ENCODE measurements around the gene CCDC71L. TPM values are rescaled to one million over a fixed set of nuclear protein-coding genes. Genes with fewer than 3 reads are reported as not detected.
"Not testable (repeated sequence)": the region's sequence is repeated elsewhere in the genome, so short reads cannot be mapped to it uniquely, and the experiment has no call there.

The CCDC71L gene
- total and polyA plus RNA-seq, 2 of the 4 experiments (the other 2 are of a cell fraction) = 19.7 to 20.6 TPM

DNA sequence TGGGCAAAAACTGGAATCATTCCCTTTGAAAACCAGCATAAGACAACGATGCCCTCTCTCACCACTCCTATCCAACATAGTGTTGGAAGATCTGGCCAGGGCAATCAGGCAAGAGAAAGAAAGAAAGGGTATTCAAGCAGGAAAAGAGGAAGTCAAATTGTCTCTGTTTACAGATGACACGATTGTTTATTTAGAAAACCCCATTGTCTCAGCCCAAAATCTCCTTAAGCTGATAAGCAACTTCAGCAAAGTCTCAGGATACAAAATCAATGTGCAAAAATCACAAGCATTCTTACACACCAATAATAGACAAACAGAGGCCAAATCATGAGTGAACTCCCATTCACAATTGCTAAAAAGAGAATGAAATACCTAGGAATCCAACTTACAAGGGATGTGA lies 15.5 kb upstream of the CCDC71L start:
- DNase-seq; H3K36me3 ChIP-seq (ENCODE audit: control insufficient read depth, insufficient read depth, low read length); H3K27ac ChIP-seq (ENCODE audit: insufficient read depth, low read length); H2BK15ac ChIP-seq (ENCODE audit: low read depth, low read length); CTCF ChIA-PET; H3K23ac ChIP-seq (ENCODE audit: low read depth, low read length); in situ Hi-C loops (cut with MboI; ENCODE audit: low sequenced_read_pairs); ATAC-seq (ENCODE audit: low read depth); H2AK5ac ChIP-seq (ENCODE audit: low read depth, low read length); H3K27me3 ChIP-seq (ENCODE audit: control insufficient read depth, insufficient read depth, low read length); H2AK9ac ChIP-seq (replicated peaks; ENCODE audit: low read depth, low read length, poor library complexity); H3K4ac ChIP-seq (ENCODE audit: low read depth, low read length); H3K9me3 ChIP-seq (ENCODE audit: control insufficient read depth, insufficient read depth, low read length); H3K14ac ChIP-seq (replicated peaks; ENCODE audit: low read depth, low read length); H4K91ac ChIP-seq (ENCODE audit: insufficient read depth, low read depth, low read length); H3K4me2 ChIP-seq (ENCODE audit: low read depth, low read length); POLR2A ChIA-PET (ENCODE audit: unreplicated experiment); H3K9me1 ChIP-seq (ENCODE audit: insufficient read depth, low read length); H3K18ac ChIP-seq (ENCODE audit: low read depth, low read length); H4K5ac ChIP-seq (ENCODE audit: low read depth, low read length); H2BK5ac ChIP-seq (ENCODE audit: low read depth, low read length, poor library complexity, severe bottlenecking); H2BK120ac ChIP-seq (ENCODE audit: low read depth, low read length); H3K4me1 ChIP-seq (ENCODE audit: control insufficient read depth, insufficient read depth, low read length); H3K9ac ChIP-seq (ENCODE audit: low read depth, low read length); H2AFZ ChIP-seq (replicated peaks; ENCODE audit: low read length, poor library complexity); H3K56ac ChIP-seq (ENCODE audit: extremely low read depth, insufficient read depth, low read length); BruUV-seq (replicated peaks); intact Hi-C loops (cut with micrococcal nuclease); H3K79me1 ChIP-seq (ENCODE audit: low read depth in 1 of 2, low read length in 2 of 2); H3K4me3 ChIP-seq (ENCODE audit: insufficient read depth, low read depth, low read length); H4K8ac ChIP-seq (ENCODE audit: low read depth in 2 of 2, low read length in 2 of 2); H2BK20ac ChIP-seq (ENCODE audit: low read depth, low read length); dilution Hi-C loops (cut with HindIII; ENCODE audit: low sequenced_read_pairs, unreplicated experiment); H4K20me1 ChIP-seq (ENCODE audit: insufficient read depth, low read length): not testable (repeated sequence)
- WGBS, 2 experiments (ENCODE audit: extremely low coverage in 2 of 2, insufficient read length in 1 of 2) = no CpG with 5 or more reads among the region's 2 CpGs

GRCh38 chr7:106673688-106674087 lies 12.7 kb upstream of the CCDC71L start:
- H3K27me3 ChIP-seq (ENCODE audit: control insufficient read depth, insufficient read depth, low read length); H3K9me1 ChIP-seq (ENCODE audit: insufficient read depth, low read length); POLR2A ChIA-PET (ENCODE audit: unreplicated experiment); H2BK120ac ChIP-seq (ENCODE audit: low read depth, low read length); H4K91ac ChIP-seq (ENCODE audit: insufficient read depth, low read depth, low read length); CTCF ChIA-PET; H2AK5ac ChIP-seq (ENCODE audit: low read depth, low read length); H3K36me3 ChIP-seq (ENCODE audit: control insufficient read depth, insufficient read depth, low read length); H4K8ac ChIP-seq (ENCODE audit: low read depth in 2 of 2, low read length in 2 of 2); H2BK15ac ChIP-seq (ENCODE audit: low read depth, low read length); H3K9ac ChIP-seq (ENCODE audit: low read depth, low read length); H3K4me3 ChIP-seq (ENCODE audit: insufficient read depth, low read depth, low read length); DNase-seq; H3K9me3 ChIP-seq (ENCODE audit: control insufficient read depth, insufficient read depth, low read length); H3K18ac ChIP-seq (ENCODE audit: low read depth, low read length); H3K79me1 ChIP-seq (ENCODE audit: low read depth in 1 of 2, low read length in 2 of 2); in situ Hi-C loops (cut with MboI; ENCODE audit: low sequenced_read_pairs); H3K14ac ChIP-seq (replicated peaks; ENCODE audit: low read depth, low read length); H2AK9ac ChIP-seq (replicated peaks; ENCODE audit: low read depth, low read length, poor library complexity); H2BK5ac ChIP-seq (ENCODE audit: low read depth, low read length, poor library complexity, severe bottlenecking); H3K23ac ChIP-seq (ENCODE audit: low read depth, low read length); H3K4me1 ChIP-seq (ENCODE audit: control insufficient read depth, insufficient read depth, low read length); H2AFZ ChIP-seq (replicated peaks; ENCODE audit: low read length, poor library complexity); dilution Hi-C loops (cut with HindIII; ENCODE audit: low sequenced_read_pairs, unreplicated experiment); H2BK20ac ChIP-seq (ENCODE audit: low read depth, low read length); H3K4me2 ChIP-seq (ENCODE audit: low read depth, low read length); ATAC-seq (ENCODE audit: low read depth); H3K27ac ChIP-seq (ENCODE audit: insufficient read depth, low read length); intact Hi-C loops (cut with micrococcal nuclease); H4K20me1 ChIP-seq (ENCODE audit: insufficient read depth, low read length); BruUV-seq (replicated peaks); H3K4ac ChIP-seq (ENCODE audit: low read depth, low read length); H3K56ac ChIP-seq (ENCODE audit: extremely low read depth, insufficient read depth, low read length); H4K5ac ChIP-seq (ENCODE audit: low read depth, low read length): not testable (repeated sequence)
- no CpG with 5 or more reads among the region's 2 CpGs for WGBS, 2 experiments (ENCODE audit: extremely low coverage in 2 of 2, insufficient read length in 1 of 2)

Measured in IMR-90 (cell line).